NCI-H1105 treated with DMSO at 0.1 percent for 48 hours (cell line): ENCODE results near the gene DLGAP4.
A peak's percentile ranks its signal among the peaks of the same experiment; 100 is the strongest.
"Not testable (repeated sequence)": the region's sequence is repeated elsewhere in the genome, so short reads cannot be mapped to it uniquely, and the experiment has no call there.

Experiments
- DNase-seq: peaks from one replicate; lab custom pipeline; 2025; lab: John Stamatoyannopoulos, UW

DLGAP4 gene

GRCh38 chr20:36541227-36541767 lies 235.2 kb downstream of the DLGAP4 start, which contains the start of gene MYL9:
TSS of gene MYL9 (plus strand) at chr20:36541519. CDS start at chr20:36544885, 3,366 bp downstream.
- no peak for DNase-seq

GRCh38 chr20:36541768-36542488 lies 235.8 kb downstream of the DLGAP4 start:
- no peak for DNase-seq

- DNase-seq = no peak
These were observed 236.5 kb downstream of the DLGAP4 start for GRCh38 chr20:36542516-36543183.

GRCh38 chr20:36543184-36544133 lies 237.3 kb downstream of the DLGAP4 start:
- no peak for DNase-seq

DNA sequence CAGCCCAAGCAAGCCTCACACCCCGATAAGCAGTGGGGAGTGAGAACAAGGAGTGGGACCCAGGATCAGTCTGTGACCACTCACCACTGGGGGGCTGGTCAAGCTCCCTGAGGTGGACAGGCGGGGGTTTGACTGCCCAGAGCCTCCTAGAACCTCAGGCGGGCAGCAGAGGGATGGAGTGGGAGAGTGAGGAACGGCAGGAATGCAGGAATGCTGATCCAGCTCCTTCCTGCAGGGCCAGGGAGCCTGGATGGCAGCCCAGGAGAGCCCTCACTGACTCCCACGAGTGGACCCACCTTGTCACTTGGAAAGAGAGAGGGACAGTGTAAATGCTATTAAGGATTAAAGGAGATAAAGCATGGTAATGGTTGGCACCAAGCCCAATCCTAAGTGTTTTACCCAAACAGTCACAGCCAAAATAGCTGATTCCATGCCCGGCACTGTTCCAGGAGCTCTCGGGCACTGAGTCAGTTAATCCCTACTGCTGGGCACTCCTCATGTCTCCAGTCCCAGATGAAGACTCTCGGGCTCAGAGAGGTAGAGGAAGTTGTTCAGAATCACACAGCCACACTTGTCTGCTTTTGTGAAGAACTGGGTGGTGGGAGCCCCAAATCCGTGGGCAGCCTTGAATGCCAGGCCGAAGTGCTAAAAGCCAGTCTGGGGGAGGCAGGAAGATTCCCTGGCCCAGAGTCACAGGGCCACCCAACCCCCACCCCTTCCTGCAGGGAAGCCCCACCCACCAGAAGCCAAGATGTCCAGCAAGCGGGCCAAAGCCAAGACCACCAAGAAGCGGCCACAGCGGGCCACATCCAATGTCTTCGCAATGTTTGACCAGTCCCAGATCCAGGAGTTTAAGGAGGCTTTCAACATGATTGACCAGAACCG lies 238.2 kb downstream of the DLGAP4 start:
- peak; percentile 18 for DNase-seq

DNA sequence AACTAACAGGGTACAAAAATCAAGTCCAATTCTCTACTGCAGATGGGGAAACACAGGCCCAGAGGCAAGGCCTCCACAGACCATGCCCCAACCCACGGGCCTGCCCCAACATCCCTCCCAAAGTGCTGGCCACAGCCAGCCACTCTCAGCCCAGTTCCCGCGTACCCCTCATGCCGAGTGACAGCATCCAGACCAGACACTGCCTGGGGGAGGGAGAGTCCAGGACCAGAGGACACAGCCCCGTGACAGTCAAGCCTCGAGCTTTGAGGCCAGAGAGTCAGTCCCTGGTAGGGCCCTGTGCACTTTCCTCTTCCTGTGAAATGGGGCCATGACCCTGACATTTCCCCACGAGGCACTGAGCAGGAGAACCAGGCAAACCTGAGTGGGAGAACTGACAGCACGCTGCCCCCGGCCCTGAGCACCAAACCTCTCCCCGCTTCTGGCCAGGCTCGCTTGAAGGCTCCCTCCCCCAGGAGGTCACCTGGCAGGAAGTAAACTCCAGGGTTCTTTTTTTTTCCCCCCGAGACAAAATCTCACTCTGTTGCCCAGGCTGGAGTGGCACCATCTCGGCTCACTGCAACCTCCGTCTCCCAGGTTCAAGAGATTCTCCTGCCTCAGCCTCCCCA lies 240.1 kb downstream of the DLGAP4 start:
- DNase-seq = no peak

DNA sequence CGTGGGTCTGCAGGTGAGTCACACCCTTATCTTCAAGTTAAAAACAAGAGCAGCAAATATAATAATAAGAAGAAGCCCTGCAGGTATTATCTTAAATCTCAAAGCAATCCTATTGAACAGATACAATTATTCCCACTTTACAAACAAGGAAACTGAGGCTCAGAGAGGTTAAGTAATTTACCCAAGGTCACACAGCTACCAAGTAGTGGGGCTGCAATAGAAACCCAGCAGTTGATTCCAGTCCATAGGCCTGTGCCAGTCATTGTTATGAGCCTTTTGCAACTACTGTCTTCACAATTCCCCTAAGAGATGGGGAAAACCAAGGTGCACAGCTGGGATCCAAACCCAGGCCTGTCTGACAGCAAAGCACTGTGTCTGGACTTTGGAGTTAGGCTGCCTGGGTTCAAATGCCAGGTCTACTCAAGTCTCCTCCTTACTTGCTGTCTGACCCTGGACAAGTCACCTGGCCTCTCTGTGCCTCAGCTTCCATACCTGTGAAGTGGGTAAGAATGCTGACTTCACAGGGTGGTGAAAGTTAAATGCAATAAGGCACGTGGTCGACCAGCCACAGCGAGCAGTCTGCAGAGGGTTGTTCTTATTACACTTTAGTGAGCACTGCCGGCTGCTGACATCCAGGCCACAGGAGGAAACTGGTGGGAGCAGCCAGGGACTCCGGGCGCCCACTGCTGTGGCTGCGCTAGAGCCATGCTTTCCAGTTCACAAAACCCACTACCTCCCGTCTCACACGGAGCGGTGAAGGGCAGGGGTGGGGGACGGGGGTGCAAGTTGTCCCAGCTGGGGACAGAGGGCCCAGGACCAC lies 241.3 kb downstream of the DLGAP4 start:
- no peak for DNase-seq

DNA sequence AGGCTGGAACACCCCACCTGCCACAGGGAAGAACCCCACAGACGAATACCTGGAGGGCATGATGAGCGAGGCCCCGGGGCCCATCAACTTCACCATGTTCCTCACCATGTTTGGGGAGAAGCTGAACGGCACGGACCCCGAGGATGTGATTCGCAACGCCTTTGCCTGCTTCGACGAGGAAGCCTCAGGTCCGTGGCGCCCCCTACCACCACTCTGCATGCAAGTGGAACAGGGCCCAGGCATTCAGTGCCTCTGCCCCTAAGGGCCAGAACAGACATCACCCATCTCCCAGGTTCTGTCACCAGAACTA lies 241.8 kb downstream of the DLGAP4 start:
- no peak for DNase-seq

GRCh38 chr20:36548704-36549627 lies 242.8 kb downstream of the DLGAP4 start:
- no peak for DNase-seq

GRCh38 chr20:36549628-36549941 lies 243.4 kb downstream of the DLGAP4 start:
- DNase-seq = no peak

DNA sequence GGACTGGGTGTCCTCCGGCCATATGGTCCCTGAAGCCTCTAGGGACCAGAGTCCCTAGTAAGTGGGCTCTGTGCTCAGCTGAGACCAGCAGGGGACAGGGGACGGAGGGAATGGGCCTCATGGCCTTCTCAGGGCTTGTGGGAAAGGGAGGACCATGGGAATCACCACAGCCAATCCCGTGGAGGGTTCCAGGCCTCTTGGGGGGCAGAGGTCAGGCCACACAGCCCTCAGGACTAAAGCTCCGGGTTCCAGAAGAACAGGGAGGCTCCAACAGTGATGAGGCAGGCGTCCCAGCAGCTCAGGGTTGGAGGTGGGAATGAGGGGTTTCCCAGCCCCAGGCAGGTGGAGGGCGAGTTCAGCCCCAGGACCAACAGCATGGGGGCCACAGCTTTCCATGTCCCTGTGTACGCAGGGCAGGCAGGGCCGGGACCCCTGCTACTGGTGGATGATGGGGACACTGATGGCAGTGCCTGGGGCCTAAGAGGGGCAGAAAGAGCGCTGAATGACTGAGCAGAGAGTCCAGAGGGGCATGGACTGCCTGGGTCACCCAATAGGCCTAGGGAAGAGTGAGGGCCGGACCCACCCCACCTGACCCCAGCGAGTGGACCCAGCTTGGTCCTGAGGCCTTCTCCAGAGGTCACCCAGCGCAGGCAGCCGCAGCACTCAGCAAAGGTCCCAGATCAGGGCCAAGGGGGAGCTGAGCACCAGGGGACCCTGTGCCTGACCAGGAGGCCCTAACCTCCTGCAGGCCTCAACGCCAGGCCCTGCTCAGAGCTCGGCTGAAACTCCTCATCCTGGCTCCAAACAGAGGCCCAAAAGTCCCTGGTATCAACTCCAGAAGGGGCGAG lies 244.0 kb downstream of the DLGAP4 start:
- DNase-seq = no peak

GRCh38 chr20:36550790-36551299 lies 244.7 kb downstream of the DLGAP4 start:
- no peak for DNase-seq

DNA sequence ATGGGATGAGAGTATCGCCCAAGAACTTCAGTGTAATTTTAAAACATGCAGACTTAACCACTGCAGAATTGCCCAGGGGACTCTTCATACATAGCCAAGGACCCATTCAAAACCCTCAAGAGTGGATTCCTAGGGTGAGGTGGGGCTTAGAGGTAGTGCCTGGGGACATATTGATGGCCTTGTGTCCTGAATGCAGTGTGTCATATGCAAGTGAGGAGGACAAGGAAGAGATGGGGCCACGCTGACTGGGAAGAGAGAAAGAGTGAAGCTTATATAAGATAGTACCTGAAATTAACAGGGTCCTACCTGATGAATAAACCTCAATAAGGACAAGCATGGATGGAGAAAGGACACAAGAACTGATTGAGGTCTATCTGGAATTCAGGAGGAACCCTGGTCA lies 249.1 kb downstream of the DLGAP4 start:
- DNase-seq = no peak

DNA sequence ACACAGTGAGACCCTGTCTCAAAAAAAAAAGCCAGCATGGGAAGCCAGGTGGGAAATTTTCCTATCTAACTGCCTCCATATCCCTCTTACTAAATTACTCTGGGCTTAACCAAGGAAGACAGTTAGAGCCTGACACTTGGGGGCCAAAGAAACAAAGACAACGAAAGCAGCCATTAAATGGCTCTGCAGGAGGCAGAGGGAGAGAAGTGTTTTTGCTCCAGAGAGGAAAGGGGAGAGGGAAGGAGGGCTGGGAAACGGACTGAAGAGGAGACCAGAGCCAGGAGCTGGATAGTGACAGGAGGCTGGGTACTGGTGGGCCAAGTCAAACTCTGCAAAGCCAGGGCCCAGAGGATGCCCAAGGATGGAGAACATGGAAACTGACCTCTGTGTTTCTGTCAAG lies 256.6 kb downstream of the DLGAP4 start:
- DNase-seq = no peak

DNA sequence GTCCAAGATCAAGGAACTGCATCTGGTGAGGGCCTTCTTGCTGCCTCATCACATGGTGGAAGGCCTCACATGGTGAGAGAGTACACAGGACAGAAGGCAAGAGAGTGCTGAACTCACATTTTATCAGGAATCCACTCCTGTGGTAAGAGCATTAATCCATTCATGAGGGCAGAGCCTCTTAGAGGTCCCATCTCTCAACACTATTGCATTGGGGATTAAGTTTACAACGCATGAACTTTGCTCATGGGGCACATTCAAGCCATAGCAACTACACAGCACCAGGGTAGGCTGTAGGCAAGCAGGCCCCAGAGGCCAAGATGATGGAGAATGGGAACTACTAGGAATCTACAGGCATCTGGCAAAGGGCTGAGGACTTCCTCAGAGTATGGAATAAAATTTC lies 257.2 kb downstream of the DLGAP4 start:
- DNase-seq = no peak

DNA sequence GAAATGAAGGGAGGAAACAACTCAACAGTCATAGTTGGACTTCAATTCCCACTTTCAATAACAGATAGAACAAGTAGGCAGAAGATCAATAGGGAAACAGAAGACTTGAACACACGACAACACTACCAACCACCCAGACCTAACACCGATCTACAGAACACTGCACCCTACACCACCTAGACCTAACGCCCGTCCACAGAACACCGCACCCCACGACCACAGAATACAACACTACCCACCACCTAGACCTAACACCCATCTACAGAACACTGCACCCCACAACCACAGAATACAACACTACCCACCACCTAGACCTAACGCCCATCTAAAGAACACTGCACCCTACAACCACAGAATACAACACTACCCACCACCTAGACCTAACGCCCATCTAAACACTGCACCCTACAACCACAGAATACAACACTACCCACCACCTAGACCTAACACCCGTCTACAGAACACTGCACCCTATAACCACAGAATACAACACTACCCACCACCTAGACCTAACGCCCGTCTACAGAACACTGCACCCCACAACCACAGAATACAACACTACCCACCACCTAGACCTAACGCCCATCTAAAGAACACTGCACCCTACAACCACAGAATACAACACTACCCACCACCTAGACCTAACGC lies 258.1 kb downstream of the DLGAP4 start:
- DNase-seq = not testable (repeated sequence)

- not testable (repeated sequence) for DNase-seq
These were observed 258.6 kb downstream of the DLGAP4 start for GRCh38 chr20:36564726-36565121.
